H1 (cell line): ENCODE results near the gene NAA20. TPM values are rescaled to one million over a fixed set of nuclear protein-coding genes. Genes with fewer than 3 reads are reported as not detected.

ENCODE experiments used
- CTCF ChIA-PET: fragments of 300-600 bp; sonication (Branson Sonifier 250); formaldehyde crosslinking; loops from one replicate; lab custom pipeline; 2021; ENCODE audit not compliant: partially characterized antibody; lab: Charles Lee
- POLR2A ChIA-PET: fragments of 300-600 bp; sonication (Branson Sonifier 250); formaldehyde crosslinking; loops from one replicate; lab custom pipeline; 2021; ENCODE audit warnings: inconsistent platforms; ENCODE audit not compliant: partially characterized antibody; lab: Charles Lee
- DNase-seq, 2 experiments: peaks; one replicate each; pipeline versions ENCODE4 v3.0.0 to v3.0.0-alpha.2; 2010 to 2022; ENCODE audit warnings: low spot score in 2 of 2, low read depth in 1 of 2, mixed read lengths in 1 of 2
- FAIRE-seq: peaks from 2 replicates; lab custom pipeline; 2011; peaks lifted over from hg19 to GRCh38; lab: Jason Lieb, UNC
- H2AFZ ChIP-seq: 2 replicates; pipeline ENCODE4 v1.8.1; 2012; ENCODE audit warnings: low read length, inconsistent platforms
- H2AK5ac ChIP-seq: 2 replicates; pipeline ENCODE4 v1.6.1; 2013; ENCODE audit warnings: low read depth, low read length
- H2BK120ac ChIP-seq: replicated peaks from 2 replicates; pipeline ENCODE3; 2013; ENCODE audit warnings: low read depth, low read length, inconsistent platforms
- H2BK12ac ChIP-seq: 2 replicates; pipeline ENCODE4 v1.6.1; 2013; ENCODE audit warnings: low read depth, low read length
- H2BK15ac ChIP-seq: 2 replicates; pipeline ENCODE4 v1.6.1; 2013; ENCODE audit warnings: low read length
- H2BK20ac ChIP-seq: 2 replicates; pipeline ENCODE4 v1.6.1; 2013; ENCODE audit warnings: low read length
- H2BK5ac ChIP-seq: 2 replicates; pipeline ENCODE4 v1.6.1; 2013; ENCODE audit warnings: low read depth, low read length
- H3K14ac ChIP-seq: 2 replicates; pipeline ENCODE4 v1.6.1; 2013; ENCODE audit warnings: inconsistent platforms; ENCODE audit not compliant: insufficient read length
- H3K18ac ChIP-seq: 2 replicates; pipeline ENCODE4 v1.6.1; 2013; ENCODE audit warnings: low read length; ENCODE audit errors: extremely low read depth
- H3K23ac ChIP-seq: 2 replicates; pipeline ENCODE4 v1.6.1; 2013; ENCODE audit warnings: inconsistent platforms; ENCODE audit not compliant: insufficient read length
- H3K23me2 ChIP-seq: 2 replicates; pipeline ENCODE4 v1.6.1; 2013; ENCODE audit warnings: low read depth, low read length
- H3K27ac ChIP-seq: 2 replicates; pipeline ENCODE4 v1.6.1; 2011; ENCODE audit warnings: low read depth, low read length, inconsistent platforms
- H3K27me3 ChIP-seq, 4 experiments: replicated peaks in 1 of 4; 1 replicate in 1 of 4; 2 replicates in 3 of 4; pipeline versions ENCODE4 v1.6.1 to v1.8.1; 2011 to 2013; ENCODE audit warnings: low read length in 3 of 4, mild to moderate bottlenecking in 3 of 4, inconsistent platforms in 2 of 4, mixed read lengths in 2 of 4, moderate library complexity in 1 of 4; ENCODE audit not compliant: control insufficient read depth in 3 of 4, insufficient read depth in 3 of 4; ENCODE audit errors: extremely low read depth in 1 of 4
- H3K36me3 ChIP-seq, 4 experiments: 2 replicates each; pipeline versions ENCODE4 v1.6.1 to v1.8.1; 2011 to 2013; ENCODE audit warnings: mild to moderate bottlenecking in 4 of 4, low read length in 3 of 4, moderate library complexity in 2 of 4, control low read depth in 1 of 4, inconsistent platforms in 1 of 4; ENCODE audit not compliant: insufficient read depth in 4 of 4, control insufficient read depth in 2 of 4
- H3K4ac ChIP-seq: replicated peaks from 2 replicates; pipeline ENCODE3; 2013; ENCODE audit warnings: low read length, low read depth, mixed read lengths, inconsistent platforms; ENCODE audit not compliant: insufficient read length
- H3K4me1 ChIP-seq, 4 experiments: replicated peaks in 1 of 4; 1 replicate in 1 of 4; 2 replicates in 3 of 4; pipeline versions ENCODE4 v1.6.1 to v1.8.1; 2011 to 2013; ENCODE audit warnings: low read length in 3 of 4, inconsistent platforms in 2 of 4, mixed read lengths in 1 of 4; ENCODE audit not compliant: insufficient read depth in 4 of 4, control insufficient read depth in 3 of 4
- H3K4me2 ChIP-seq, 2 experiments: 2 replicates each; pipeline versions ENCODE4 v1.6.1 to v1.8.1; 2011 to 2013; ENCODE audit warnings: low read depth in 2 of 2, low read length in 2 of 2, control low read depth in 1 of 2, inconsistent platforms in 1 of 2, mild to moderate bottlenecking in 1 of 2; ENCODE audit not compliant: insufficient read depth in 1 of 2
- H3K4me3 ChIP-seq, 4 experiments: fragments of 200-600, 300-600 bp in 1 of 4; sonication (generic), shearing (Covaris generic), sonication (Bioruptor Twin) in 1 of 4; 2 replicates each; pipeline versions ENCODE4 v1.5.1 to v1.8.1; 2011 to 2016; ENCODE audit warnings: low read length in 4 of 4, low read depth in 3 of 4, control low read depth in 2 of 4, inconsistent platforms in 2 of 4, mild to moderate bottlenecking in 2 of 4, mixed read lengths in 1 of 4, moderate library complexity in 1 of 4; ENCODE audit not compliant: insufficient read depth in 2 of 4; ENCODE audit errors: extremely low read depth in 1 of 4
- H3K56ac ChIP-seq: replicated peaks from 2 replicates; pipeline ENCODE3; 2013; ENCODE audit warnings: low read depth, mild to moderate bottlenecking, mixed read lengths, low read length, inconsistent platforms; ENCODE audit not compliant: insufficient read length
- H3K79me1 ChIP-seq: 2 replicates; pipeline ENCODE4 v1.6.1; 2013; ENCODE audit warnings: low read depth, low read length, control low read depth
- H3K79me2 ChIP-seq, 2 experiments: 2 replicates each; pipeline versions ENCODE4 v1.6.1 to v1.8.1; 2012 to 2013; ENCODE audit warnings: low read length in 2 of 2, mild to moderate bottlenecking in 2 of 2, inconsistent platforms in 1 of 2; ENCODE audit not compliant: insufficient read depth in 2 of 2, control insufficient read depth in 1 of 2
- H3K9ac ChIP-seq, 4 experiments: replicated peaks in 1 of 4; 1 replicate in 1 of 4; 2 replicates in 3 of 4; pipeline versions ENCODE4 v1.6.1 to v1.8.1; 2011 to 2013; ENCODE audit warnings: low read depth in 3 of 4, low read length in 3 of 4, control low read depth in 2 of 4, mild to moderate bottlenecking in 2 of 4, moderate library complexity in 2 of 4, inconsistent platforms in 1 of 4; ENCODE audit errors: extremely low read depth in 1 of 4
- H3K9me3 ChIP-seq, 2 experiments: 2 replicates each; pipeline versions ENCODE4 v1.6.1 to v1.8.1; 2012 to 2013; ENCODE audit warnings: mild to moderate bottlenecking in 2 of 2, moderate library complexity in 2 of 2, control low read depth in 1 of 2, inconsistent platforms in 1 of 2, low read depth in 1 of 2, low read length in 1 of 2, mixed read lengths in 1 of 2; ENCODE audit not compliant: insufficient read depth in 2 of 2
- H4K20me1 ChIP-seq, 2 experiments: replicated peaks in 1 of 2; 2 replicates each; pipeline versions ENCODE3 to v1.8.1; 2011 to 2013; ENCODE audit warnings: inconsistent platforms in 2 of 2, low read length in 2 of 2, mild to moderate bottlenecking in 1 of 2; ENCODE audit not compliant: insufficient read depth in 2 of 2, control insufficient read depth in 1 of 2
- H4K5ac ChIP-seq: 2 replicates; pipeline ENCODE4 v1.6.1; 2013; ENCODE audit warnings: low read length, low read depth, mixed read lengths, inconsistent platforms; ENCODE audit not compliant: insufficient read length
- H4K8ac ChIP-seq: 2 replicates; pipeline ENCODE4 v1.8.0; 2013; ENCODE audit warnings: mild to moderate bottlenecking, moderate library complexity, low read length, inconsistent platforms; ENCODE audit not compliant: insufficient read depth; ENCODE audit errors: extremely low read depth
- H4K91ac ChIP-seq: replicated peaks from 2 replicates; pipeline ENCODE3; 2013; ENCODE audit warnings: low read length, mixed read lengths, inconsistent platforms; ENCODE audit not compliant: insufficient read length
- CBX8 ChIP-seq: fragments of 300-800, 300-1000 bp; sonication (generic); IDR thresholded peaks from 2 replicates; pipeline ENCODE4 v1.7.1; 2016; ENCODE audit warnings: low read depth, low read length, borderline replicate concordance
- CREB1 ChIP-seq: IDR thresholded peaks from 2 replicates; pipeline ENCODE4 v1.6.1; 2012; ENCODE audit warnings: inconsistent platforms
- HDAC2 ChIP-seq, 2 experiments: fragments of 300-600 bp in 1 of 2; sonication (generic) in 1 of 2; IDR thresholded peaks; 2 replicates each; pipeline ENCODE4 v1.6.1; 2011 to 2012; ENCODE audit warnings: low read depth in 2 of 2, low read length in 2 of 2, mild to moderate bottlenecking in 2 of 2, moderate library complexity in 2 of 2, borderline replicate concordance in 1 of 2, inconsistent platforms in 1 of 2
- HDAC6 ChIP-seq: IDR thresholded peaks from one replicate; pipeline ENCODE4 v1.7.1; 2012; ENCODE audit warnings: low read depth, mild to moderate bottlenecking, inconsistent platforms, low read length, moderate library complexity
- JUND ChIP-seq: IDR thresholded peaks from 2 replicates; pipeline ENCODE4 v1.6.1; 2011; ENCODE audit warnings: mild to moderate bottlenecking, improper control_type of control experiment, low read length
- MAFK ChIP-seq: IDR thresholded peaks from 2 replicates; pipeline ENCODE4 v1.6.1; 2012; ENCODE audit warnings: low read depth, mild to moderate bottlenecking, improper control_type of control experiment, low read length
- RAD21 ChIP-seq, 2 experiments: IDR thresholded peaks in 1 of 2; conservative IDR thresholded peaks in 1 of 2; 2 replicates each; pipeline ENCODE4 v1.6.1; 2011; ENCODE audit warnings: low read depth in 2 of 2, low read length in 2 of 2, improper control_type of control experiment in 1 of 2, inconsistent platforms in 1 of 2, mild to moderate bottlenecking in 1 of 2, moderate library complexity in 1 of 2
- RBBP5 ChIP-seq: IDR thresholded peaks from 2 replicates; pipeline ENCODE4 v1.7.1; 2012; ENCODE audit warnings: low read depth, mild to moderate bottlenecking, inconsistent platforms, low read length, moderate library complexity, borderline replicate concordance
- SIRT6 ChIP-seq: IDR thresholded peaks from one replicate; pipeline ENCODE4 v1.7.1; 2012; ENCODE audit warnings: low read length, inconsistent platforms
- SIX5 ChIP-seq: IDR thresholded peaks from 2 replicates; pipeline ENCODE4 v1.6.1; 2011; ENCODE audit warnings: mild to moderate bottlenecking, low read depth, low read length
- SUZ12 ChIP-seq: fragments of 200-600 bp; sonication (generic); IDR thresholded peaks from 2 replicates; pipeline ENCODE4 v1.6.1; 2012; ENCODE audit warnings: mild to moderate bottlenecking, inconsistent platforms, low read length, moderate library complexity, mixed read lengths
- TBP ChIP-seq: IDR thresholded peaks from 2 replicates; pipeline ENCODE4 v1.6.1; 2011; ENCODE audit warnings: low read depth, low read length, improper control_type of control experiment
- WGBS, 2 experiments: shearing (Covaris generic) in 1 of 2; methylation state at CpG; one replicate each; pipeline versions ENCODE4 v1.1.6 to v1.1.7; 2013 to 2015; ENCODE audit warnings: low lambda C conversion rate in 2 of 2, mixed read lengths in 2 of 2, inconsistent platforms in 1 of 2, low coverage in 1 of 2, missing lambda C conversion rate in 1 of 2; ENCODE audit not compliant: insufficient replicate concordance in 2 of 2, insufficient coverage in 1 of 2, insufficient read length in 1 of 2; ENCODE audit errors: extremely low coverage in 1 of 2, missing lambda C conversion rate in 1 of 2; 5-methylcytosine and 5-hydroxymethylcytosine counted together
- polyA plus RNA-seq, 7 experiments: library from polyadenylated mRNA; depleted of rRNA in 3 of 7; stranded (reverse) in 5 of 7; unstranded in 2 of 7; fragments of >200 nt in 5 of 7; fragments of 200-250 nt in 2 of 7; gene quantifications; 1 replicate in 5 of 7; 2 replicates in 1 of 7; 4 replicates in 1 of 7; pipeline versions ENCODE4 v1.2.1 to v1.2.3, GENCODE V29; 2011 to 2013; ENCODE audit warnings: missing spikeins in 2 of 7, mixed read lengths in 2 of 7
- total RNA-seq: library from RNA; stranded (reverse); fragmentation: NEBNext Ultra II Directional; extraction: Animal tissue kit (Norgen Biotek cat#: 25700); gene quantifications from 2 replicates; pipeline ENCODE4 v1.2.1, GENCODE V29; 2021

The NAA20 gene
- total and polyA plus RNA-seq, 2 of the 8 experiments (the other 6 are each of a cell fraction or from before 2014, with no cell fraction given), result 21.9 to 41.1 TPM

DNA sequence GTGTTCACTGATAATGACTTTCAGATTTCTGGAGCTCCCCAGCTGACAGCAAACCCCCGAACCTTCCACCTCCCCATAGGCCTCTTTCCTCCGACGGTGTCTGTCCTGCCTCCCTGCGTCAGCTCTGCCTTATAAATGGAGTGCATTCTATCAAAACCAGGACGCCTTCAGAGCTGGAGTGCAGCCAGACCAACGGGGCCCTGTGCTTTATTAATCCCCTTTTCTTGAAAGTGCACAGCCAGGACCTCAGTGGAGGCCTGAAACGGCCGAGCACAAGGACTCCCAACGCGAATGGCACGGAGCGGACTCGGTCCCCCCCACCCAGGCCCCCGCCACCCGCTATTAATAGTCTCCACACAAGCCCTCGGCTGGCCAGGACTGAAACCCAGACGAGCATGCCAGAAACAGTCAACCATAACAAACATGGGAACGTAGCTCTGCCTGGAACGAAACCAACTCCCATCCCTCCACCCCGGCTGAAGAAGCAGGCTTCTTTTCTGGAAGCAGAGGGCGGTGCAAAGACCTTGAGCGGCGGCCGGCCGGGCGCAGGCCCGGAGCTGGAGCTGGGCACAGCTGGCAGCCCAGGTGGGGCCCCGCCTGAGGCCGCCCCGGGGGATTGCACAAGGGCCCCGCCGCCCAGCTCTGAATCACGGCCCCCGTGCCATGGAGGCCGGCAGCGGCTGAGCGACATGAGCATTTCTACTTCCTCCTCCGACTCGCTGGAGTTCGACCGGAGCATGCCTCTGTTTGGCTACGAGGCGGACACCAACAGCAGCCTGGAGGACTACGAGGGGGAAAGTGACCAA lies 42.3 kb upstream of the NAA20 start:
- Histone ChIP-seq H3K36me3 (no peaks in the 10 kb centered on the region), H2BK15ac (no peak overlapping the region), H4K8ac (peak overlapping the region; percentile 53), H3K27me3 (peaks cover 0 to 1% (median 0%) of the 10 kb centered on the region in 4 experiments; a peak in 1 of 7 replicates), H2BK5ac (no peak overlapping the region), H3K9me3 (no peaks in the 10 kb centered on the region), H3K4me2 (no peak overlapping the region), H2BK20ac (no peak overlapping the region), H2BK120ac (no peak overlapping the region), H3K27ac (no peak overlapping the region), H4K5ac (no peak overlapping the region), H3K18ac (no peak overlapping the region), H3K14ac (no peak overlapping the region), H2AFZ (0 out of 2 replicates have a peak overlapping the region, but pooled peaks have one; percentile 8), H3K4me1 (peaks cover 0 to 7% (median 0%) of the 10 kb centered on the region in 4 experiments; a peak in 2 of 7 replicates), H3K9ac (no peak overlapping the region), H3K79me2 (no peaks in the 10 kb centered on the region), H4K91ac (no peak overlapping the region), H4K20me1 (no peaks in the 10 kb centered on the region), H2AK5ac (no peak overlapping the region), H3K4ac (no peak overlapping the region), H3K23me2 (0 out of 2 replicates have a peak, but pooled peaks cover 4% of the 10 kb centered on the region), H3K23ac (no peak overlapping the region), H3K56ac (no peak overlapping the region), H3K4me3 (no peak overlapping the region), H3K79me1 (no peaks in the 10 kb centered on the region), H2BK12ac (no peak overlapping the region)
- WGBS, 2 experiments, result 87% methylated on average over 33 of the region's 44 CpGs; no CpG with 5 or more reads in 1 of the 2 experiments
- FAIRE-seq (no peak), DNase-seq (peak in 1 of 2 experiments; percentile 37)
- POLR2A ChIA-PET, result interaction anchor here (1.3 to 1.4 kb wide), 2 partner anchors 17 to 41 kb away, joined by 3 to 4 read pairs; no protein-coding TSS in a partner anchor
- CTCF ChIA-PET, result interaction anchor here (0.7 to 1.5 kb wide), 6 partner anchors 9 to 845 kb away, joined by 3 to 5 read pairs (median 4); no protein-coding TSS in a partner anchor
- TF ChIP-seq CREB1 (no peak), TBP (no peak), HDAC2 (IDR thresholded peaks at IDR 0.05; ENCODE audit: borderline replicate concordance in 1 of 2, low read depth in 2 of 2, low read length in 2 of 2) (no peak), HDAC6 (no peak), MAFK (no peak), SIRT6 (no peak), RBBP5 (no peak), JUND (no peak), CBX8 (no peak), SUZ12 (no peak), SIX5 (no peak), RAD21 (IDR thresholded peaks at IDR 0.05 in 1 of 2, conservative IDR thresholded peaks at IDR 0.05 in 1 of 2; ENCODE audit: low read depth in 2 of 2, low read length in 2 of 2) (no peak)
